NB4 (cell line): ENCODE measurements around the gene ATP11C.

ENCODE experiments used
- CTCF ChIP-seq: IDR thresholded peaks from one replicate; pipeline ENCODE4 v1.5.1; 2012; ENCODE audit warnings: low read depth, low read length
- MAX ChIP-seq: IDR thresholded peaks from 2 replicates; pipeline ENCODE4 v1.6.1; 2011; ENCODE audit warnings: low read depth, low read length

- TF ChIP-seq CTCF: no peak
- no peak for TF ChIP-seq MAX
Measured at GRCh38 chrX:139834879-139835278, 98.0 kb downstream of the ATP11C start.
